GM15510 (cell line): ENCODE measurements around the gene WSB1.

Experiments used
- POLR2A ChIP-seq: IDR thresholded peaks from 3 replicates; pipeline ENCODE4 v1.6.1; 2011; ENCODE audit warnings: borderline replicate concordance; ENCODE audit not compliant: insufficient read length; ENCODE audit errors: extremely low read depth

WSB1 gene

GRCh38 chr17:27322690-27323508 lies 29.0 kb downstream of the WSB1 start:
- TF ChIP-seq POLR2A: no peak

DNA sequence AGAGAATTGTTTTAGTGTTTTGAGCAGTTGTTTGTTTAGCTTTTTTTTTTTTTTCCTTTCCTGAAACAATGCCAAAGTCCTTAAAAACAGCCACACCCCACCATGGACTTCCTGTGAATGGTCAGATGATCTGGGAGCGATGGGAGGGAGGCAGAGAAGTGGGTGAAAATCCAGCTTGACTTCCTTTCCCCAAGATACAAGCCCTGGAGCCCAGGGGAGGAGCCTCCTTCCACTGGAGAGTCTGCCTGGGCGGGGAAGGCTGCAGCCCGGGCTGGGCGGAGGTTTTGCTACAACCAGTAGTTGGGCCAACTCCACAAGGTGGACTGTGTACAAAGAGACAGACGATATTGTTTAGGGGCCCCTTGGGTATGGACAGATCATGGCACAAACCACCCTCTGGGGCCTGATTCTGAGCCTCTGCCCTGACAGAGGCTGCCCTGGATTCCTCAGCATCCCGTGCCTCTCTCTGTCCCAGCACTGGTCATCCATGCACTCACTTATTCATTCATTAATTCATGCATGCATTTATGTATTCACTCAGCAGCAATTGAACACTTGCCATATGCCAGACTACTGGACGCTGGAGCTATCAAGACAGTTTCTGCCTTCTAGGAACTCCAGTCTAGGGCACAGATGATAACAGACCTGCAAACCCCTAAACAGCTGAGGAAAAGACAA lies 29.8 kb downstream of the WSB1 start:
- no peak for TF ChIP-seq POLR2A

DNA sequence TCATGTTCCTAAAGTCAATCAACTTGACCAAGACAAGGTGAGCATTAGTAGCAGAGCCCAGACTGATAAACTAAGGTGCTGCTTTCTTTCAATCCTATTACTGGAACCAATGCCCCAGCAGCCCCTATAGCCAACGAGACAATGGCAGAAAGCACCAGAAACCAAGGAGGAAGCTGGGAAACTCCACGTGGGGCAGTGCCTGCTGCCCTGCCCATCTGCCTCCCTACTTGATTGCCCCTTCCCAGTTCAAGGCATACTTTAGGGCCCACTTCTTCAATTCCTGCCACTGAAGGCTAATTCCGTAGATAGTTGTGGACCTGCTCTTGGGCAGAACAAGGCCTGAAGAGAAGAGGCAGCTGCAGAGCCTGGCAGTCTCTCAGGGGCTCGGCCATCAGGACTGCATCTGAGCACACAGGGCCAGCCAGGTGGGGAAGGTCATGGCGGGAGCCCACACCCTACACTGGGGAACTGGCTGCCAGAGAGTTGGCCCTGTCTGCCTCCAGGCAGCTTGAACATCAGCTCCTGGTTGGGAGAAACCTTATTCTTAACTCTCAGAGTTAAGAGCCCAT lies 30.9 kb downstream of the WSB1 start:
- no peak for TF ChIP-seq POLR2A

DNA sequence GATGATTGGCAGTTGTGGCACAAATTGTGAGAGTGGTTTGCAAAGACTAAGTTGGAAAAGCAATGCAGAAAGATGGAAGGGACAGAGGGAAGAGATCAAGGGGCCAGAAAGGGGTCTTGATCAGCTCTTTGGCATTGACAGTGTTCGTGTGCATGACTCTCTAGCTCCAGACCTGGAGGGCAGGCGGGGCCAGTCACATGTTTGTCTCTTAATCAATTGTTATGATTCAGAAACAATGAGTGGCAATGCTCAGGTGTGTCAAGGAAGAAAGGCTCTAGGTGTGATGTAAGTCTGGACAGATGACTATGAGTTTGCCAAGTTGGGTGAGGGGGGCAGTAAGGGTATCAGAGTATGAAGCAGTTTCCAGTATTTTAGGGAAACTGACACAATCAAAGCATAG lies 32.1 kb downstream of the WSB1 start:
- TF ChIP-seq POLR2A: no peak

DNA sequence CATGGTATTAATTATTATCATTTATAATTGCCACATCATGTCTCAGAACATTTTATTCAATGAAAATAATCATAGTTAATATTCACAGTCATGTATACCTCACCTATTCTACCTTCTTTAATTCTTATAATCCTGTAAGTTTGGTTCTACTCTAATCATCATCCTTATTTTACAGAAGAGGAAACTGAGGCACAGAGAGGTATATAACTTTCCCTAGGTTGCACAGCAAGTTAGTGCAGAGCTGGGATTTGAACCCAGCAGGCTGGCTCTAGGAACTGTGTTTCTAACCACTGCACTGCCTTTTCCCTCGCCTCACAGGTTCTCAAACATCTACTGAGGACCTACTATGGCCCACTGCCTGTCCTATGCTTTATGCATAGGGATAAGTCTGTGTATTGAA lies 32.7 kb downstream of the WSB1 start:
- TF ChIP-seq POLR2A: no peak

DNA sequence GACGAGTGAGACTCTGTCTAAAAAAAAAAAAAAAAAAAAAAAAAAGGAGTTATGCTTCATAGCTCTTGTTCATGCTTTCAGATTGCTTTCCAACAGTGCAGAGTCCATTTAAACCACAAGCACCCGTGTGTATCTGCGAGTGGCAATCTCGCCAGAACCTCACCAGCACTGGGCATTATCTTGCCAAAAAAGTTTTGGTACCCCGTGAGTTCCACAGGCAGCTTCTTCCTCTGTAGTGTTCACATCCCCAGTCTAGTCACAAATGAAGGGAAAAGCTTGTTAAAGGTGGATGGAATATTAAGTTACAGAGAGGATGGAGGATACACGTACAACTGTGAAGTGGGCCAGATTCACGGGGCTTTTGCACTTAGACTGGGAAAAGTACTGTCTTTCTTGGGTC lies 33.5 kb downstream of the WSB1 start:
- no peak for TF ChIP-seq POLR2A

DNA sequence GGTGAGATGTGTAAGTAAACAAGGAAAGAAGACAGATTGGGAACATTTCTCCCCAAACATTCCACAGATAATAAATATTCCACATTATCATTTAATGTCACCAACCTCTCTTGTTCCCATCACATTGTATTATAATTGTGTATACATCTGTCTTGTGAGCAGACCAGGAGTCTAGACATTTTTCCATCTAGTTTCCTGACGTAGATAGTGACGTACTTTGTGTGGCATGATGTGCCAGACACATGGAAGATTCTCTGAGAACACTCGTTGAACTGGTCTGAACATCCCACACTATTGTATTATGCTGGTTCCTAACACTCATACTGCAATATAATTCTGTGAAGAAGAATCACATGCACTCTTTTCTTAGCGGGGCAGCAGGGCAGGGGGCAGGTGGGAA lies 34.0 kb downstream of the WSB1 start:
- no peak for TF ChIP-seq POLR2A

DNA sequence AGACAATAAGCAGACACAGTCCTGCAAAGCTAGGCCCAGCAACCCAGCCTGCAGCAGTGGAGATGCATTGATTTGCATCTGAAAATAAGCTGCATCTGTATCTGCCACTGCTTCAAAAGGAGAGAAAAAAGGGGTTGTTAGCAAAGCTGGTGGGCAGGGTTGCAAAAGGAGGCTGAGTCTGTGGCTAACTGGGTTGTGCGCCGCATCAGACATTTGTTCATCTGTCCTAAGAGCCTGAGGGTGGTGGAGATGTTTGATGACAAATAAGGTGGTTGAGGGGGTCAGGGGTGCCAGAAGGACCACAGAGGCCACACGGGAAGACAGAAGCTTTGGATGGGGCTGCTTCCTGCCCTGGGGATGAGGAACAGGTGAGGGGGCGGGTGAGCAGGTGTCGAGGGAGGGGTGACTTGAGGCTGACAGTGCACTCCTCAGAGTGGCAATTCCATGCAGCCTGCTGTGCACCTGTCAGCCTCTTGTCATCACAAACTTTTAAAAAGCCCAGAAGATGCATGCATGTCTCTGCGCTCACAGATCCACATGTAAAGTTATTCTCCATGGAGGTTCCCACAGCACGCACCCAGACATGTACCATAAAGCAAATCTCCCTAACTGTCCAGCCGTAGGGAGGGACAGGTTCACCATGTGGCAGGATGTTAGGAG lies 35.4 kb downstream of the WSB1 start:
- TF ChIP-seq POLR2A: no peak

DNA sequence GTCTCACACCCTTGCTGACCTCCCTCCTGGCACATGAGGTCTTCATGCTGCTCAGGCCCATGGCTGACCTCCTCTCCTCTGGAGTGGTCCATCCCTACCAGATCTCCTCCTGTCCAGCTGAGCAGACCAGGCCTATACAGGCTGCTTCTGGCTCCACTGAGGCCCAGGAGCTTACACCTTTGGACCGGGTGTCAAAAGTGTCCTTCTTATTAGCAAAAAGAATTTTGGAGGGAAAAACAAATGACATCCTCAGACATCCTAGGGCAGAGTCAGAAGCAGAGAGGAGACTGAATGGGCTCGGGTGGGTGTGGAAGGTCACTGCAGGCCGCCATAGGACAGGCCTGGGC lies 38.1 kb downstream of the WSB1 start:
- no peak for TF ChIP-seq POLR2A

DNA sequence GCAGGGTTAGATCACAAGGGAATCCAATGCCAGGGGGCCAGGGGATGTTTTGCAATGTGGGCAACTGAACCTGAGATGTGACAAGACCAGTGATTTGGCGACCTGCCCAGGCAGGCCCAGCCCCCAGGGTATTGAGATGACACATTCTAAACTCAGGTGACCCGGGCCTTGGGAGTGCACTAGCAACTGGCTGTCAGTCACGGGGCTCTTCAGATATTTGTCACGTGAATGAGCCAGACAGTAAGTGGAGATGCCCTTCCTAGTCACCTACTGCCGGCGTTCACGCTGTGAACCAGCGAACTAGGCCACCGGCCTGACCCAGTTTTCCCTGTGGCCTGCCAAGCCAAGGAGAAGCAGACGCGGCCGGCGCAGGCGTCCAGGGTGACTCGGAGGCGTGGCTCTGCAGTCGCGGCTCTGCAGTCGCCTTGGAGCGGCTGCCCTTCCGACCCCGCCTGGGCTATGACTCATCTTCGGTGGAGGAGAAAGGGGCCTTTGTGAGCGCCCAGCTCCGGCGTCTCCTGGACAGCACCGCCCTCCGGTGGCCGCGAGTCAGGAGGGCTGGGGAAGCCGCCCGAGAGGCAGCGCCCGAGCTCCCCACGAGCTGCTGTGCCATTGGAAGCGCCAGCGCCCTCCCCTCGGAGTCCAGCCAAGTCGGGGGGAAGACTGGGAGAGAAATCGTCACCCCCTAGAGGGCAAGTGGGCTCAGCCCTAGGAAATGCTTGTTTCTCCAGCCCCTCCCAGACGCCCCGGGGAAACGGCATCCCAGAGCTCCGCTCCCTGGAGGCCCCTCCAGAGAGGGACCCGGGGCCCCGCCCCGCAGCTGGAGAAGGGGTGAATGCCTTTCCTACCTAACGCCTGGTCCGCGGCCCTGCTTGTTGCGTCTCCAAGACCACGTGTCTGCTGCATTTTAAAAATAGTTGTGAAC lies 38.8 kb downstream of the WSB1 start:
- no peak for TF ChIP-seq POLR2A

DNA sequence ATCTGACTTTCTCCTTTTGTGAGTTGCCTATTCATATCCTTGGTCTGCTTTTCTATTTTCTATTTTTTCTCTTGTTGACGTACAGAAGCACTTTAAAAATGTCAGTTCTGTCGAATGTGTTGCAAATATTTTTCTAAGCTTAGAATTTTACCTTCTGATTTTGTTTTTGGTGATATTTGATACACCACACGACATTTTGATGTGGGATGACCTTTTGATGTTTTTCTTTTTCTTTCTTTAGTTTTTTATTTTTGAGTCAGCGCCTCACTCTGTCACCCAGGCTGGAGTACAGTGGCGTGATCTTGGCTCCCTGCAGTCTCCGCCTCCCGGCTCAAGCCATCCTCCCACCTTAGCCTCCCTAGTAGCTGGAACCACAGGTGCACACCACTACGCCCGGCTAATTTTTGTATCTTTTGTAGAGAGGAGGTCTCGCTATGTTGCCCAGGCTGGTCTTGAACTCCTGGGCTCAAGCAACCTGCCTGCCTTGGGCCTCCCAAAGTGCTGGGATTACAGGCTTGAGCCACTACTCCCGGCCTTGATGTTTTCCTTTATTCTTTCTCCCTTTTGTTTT lies 39.6 kb downstream of the WSB1 start:
- TF ChIP-seq POLR2A: no peak

- no peak for TF ChIP-seq POLR2A
Observed at GRCh38 chr17:27336184-27336583, 42.3 kb downstream of the WSB1 start.

GRCh38 chr17:27338536-27338985 lies 44.6 kb downstream of the WSB1 start:
- no peak for TF ChIP-seq POLR2A
